Ascending aorta (tissue), 2 donors: Measurements from ENCODE around the gene COL19A1. TPM values are rescaled to one million over a fixed set of nuclear protein-coding genes. Genes with fewer than 3 reads are reported as not detected.

ENCODE experiments used
- DNase-seq, 2 donors: peaks; one replicate each; pipeline ENCODE4 v3.0.0-alpha.2; 2019; ENCODE audit warnings: low spot score in 2 of 2
- H3K27ac ChIP-seq, 2 donors: fragments of 200-600 bp; sonication (generic); one replicate each; pipeline ENCODE4 v1.5.1; 2016 to 2017; ENCODE audit warnings: mild to moderate bottlenecking in 1 of 2
- H3K27me3 ChIP-seq: fragments of 200-600 bp; sonication (generic); one replicate; pipeline ENCODE4 v1.5.1; 2017
- H3K36me3 ChIP-seq, 2 donors: fragments of 200-600 bp; sonication (generic); one replicate each; pipeline ENCODE4 v1.5.1; 2016
- H3K4me1 ChIP-seq, 2 donors: fragments of 200-600 bp; sonication (generic); one replicate each; pipeline ENCODE4 v1.5.1; 2016 to 2017; ENCODE audit warnings: mild to moderate bottlenecking in 1 of 2
- H3K4me3 ChIP-seq, 2 donors: fragments of 200-600 bp; sonication (generic); one replicate each; pipeline ENCODE4 v1.5.1; 2016 to 2017; ENCODE audit warnings: mild to moderate bottlenecking in 1 of 2
- H3K9me3 ChIP-seq, 2 donors: fragments of 200-600 bp; sonication (generic); one replicate each; pipeline ENCODE4 v1.5.1; 2016
- intact Hi-C: fragments of 100-400 bp; cut with DNase I; formaldehyde crosslinking; loops from one replicate; pipeline ENCODE4 v1.15.1; 2023
- total RNA-seq: library from RNA; depleted of rRNA; stranded (reverse); fragments of >200 nt; gene quantifications from one replicate; pipeline ENCODE4 v1.1.0, GENCODE V29; 2016
- TF ChIP-seq, protein P1 (sequence below), 3 experiments: fragments of 200-600 bp in 2 of 3; fragments of 450-650 bp in 1 of 3; sonication (generic) in 2 of 3; IDR thresholded peaks; one replicate each; pipeline ENCODE4 v1.5.1; 2016 to 2019; ENCODE audit warnings: antibody characterized with exemption in 3 of 3, mild to moderate bottlenecking in 1 of 3, moderate library complexity in 1 of 3

The COL19A1 gene
- total RNA-seq, 1 donor from 2014 or later, result not detected

DNA sequence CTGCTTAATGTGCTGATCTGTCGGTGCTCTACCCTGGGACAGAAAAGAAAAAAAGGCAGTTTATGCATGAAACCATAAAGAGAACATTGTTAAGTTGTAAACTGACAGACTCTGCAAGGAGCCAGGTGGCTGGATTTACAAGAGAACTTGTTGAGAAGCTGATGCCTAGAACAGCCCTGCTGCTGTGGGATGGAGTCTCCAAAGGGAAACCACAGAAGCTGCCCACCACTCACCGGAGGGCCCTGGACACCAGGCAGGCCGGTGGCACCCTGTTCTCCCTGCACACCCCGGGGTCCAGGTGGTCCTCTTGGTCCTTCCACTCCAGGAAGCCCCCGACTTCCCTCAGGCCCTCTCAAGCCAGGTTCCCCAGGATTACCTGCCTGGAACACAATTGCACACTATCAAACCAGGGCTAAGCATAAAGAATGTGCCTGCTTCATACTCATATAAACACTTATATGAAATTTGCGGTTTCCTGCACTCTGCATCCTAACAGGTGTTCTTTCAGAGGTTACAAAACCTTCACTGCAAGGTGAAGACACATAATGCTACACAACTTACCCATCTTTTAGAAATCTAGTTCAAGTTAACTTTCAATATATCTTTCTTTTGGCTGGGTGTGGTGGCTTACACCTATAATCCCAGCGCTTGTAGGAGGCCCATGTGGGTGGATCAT, 368.3 kb downstream of the COL19A1 start:
- no peak for DNase-seq
- Histone ChIP-seq H3K4me3 (no peak overlapping the region), H3K9me3 (no peaks in the 10 kb centered on the region), H3K27me3 (no peaks in the 10 kb centered on the region), H3K4me1 (no peaks in the 10 kb centered on the region), H3K36me3 (no peaks in the 10 kb centered on the region), H3K27ac (no peak overlapping the region)
- intact Hi-C loops, result no loop called here
- TF ChIP-seq, protein P1, sequence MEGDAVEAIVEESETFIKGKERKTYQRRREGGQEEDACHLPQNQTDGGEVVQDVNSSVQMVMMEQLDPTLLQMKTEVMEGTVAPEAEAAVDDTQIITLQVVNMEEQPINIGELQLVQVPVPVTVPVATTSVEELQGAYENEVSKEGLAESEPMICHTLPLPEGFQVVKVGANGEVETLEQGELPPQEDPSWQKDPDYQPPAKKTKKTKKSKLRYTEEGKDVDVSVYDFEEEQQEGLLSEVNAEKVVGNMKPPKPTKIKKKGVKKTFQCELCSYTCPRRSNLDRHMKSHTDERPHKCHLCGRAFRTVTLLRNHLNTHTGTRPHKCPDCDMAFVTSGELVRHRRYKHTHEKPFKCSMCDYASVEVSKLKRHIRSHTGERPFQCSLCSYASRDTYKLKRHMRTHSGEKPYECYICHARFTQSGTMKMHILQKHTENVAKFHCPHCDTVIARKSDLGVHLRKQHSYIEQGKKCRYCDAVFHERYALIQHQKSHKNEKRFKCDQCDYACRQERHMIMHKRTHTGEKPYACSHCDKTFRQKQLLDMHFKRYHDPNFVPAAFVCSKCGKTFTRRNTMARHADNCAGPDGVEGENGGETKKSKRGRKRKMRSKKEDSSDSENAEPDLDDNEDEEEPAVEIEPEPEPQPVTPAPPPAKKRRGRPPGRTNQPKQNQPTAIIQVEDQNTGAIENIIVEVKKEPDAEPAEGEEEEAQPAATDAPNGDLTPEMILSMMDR (IDR thresholded peaks at IDR 0.05), result no peak

- H3K27ac ChIP-seq, result no peak overlapping the region
- intact Hi-C loops, result no loop called here
- DNase-seq, result no peak
- H3K4me1 ChIP-seq, result no peaks in the 10 kb centered on the region
- H3K4me3 ChIP-seq, result no peak overlapping the region
- H3K36me3 ChIP-seq, result no peaks in the 10 kb centered on the region
- TF ChIP-seq, protein P1 (IDR thresholded peaks at IDR 0.05), result no peak
- H3K27me3 ChIP-seq, result no peaks in the 10 kb centered on the region
- no peaks in the 10 kb centered on the region for H3K9me3 ChIP-seq
Observed at GRCh38 chr6:70236343-70236742, 370.0 kb downstream of the COL19A1 start.

DNA sequence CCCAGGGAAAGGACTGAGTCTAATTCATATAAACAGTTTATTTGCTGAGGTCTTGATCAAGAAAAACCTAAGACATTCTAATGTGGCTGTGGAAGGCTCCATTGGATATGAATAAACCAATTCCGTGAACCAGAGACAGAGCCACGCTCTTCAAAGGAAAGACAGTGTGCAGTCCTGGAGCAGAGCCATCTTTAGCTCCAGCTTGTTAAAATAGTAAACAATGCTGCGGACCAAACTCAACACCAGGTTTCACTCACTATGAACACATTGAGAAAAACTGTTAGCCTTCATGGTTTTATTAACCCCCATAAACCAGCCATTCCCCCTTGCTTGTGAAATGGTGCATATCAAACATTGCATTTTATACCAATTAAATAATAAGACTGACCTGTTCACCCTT, 374.7 kb downstream of the COL19A1 start:
- Histone ChIP-seq H3K9me3 (no peaks in the 10 kb centered on the region), H3K4me3 (no peak overlapping the region), H3K27ac (no peak overlapping the region), H3K27me3 (no peaks in the 10 kb centered on the region), H3K36me3 (no peaks in the 10 kb centered on the region), H3K4me1 (no peaks in the 10 kb centered on the region)
- TF ChIP-seq, protein P1 (IDR thresholded peaks at IDR 0.05), result no peak
- intact Hi-C loops, result no loop called here
- DNase-seq, result no peak

DNA sequence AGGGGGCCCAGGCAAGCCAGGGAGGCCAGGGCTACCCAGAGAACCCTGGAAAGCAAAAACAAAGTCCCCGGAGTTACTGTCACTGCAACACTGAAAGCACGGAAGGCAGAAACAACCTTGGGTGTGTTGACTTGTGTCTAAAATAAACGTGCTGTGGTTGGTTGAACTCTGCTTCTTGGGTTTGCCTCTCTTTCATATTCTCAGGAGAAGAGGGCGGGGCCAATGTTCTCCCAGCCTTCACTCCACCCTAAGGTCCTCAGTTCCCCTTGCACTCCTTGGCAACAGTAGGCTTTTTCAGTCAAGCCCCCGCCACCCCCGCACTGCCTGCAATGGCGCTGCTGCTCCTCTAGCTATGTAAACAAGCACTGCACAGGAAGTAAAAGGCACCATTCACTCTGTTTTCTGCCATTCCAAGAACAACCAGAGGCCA, 375.6 kb downstream of the COL19A1 start:
- no peaks in the 10 kb centered on the region for H3K4me1 ChIP-seq
- H3K27ac ChIP-seq, result no peak overlapping the region
- no peak for DNase-seq
- H3K27me3 ChIP-seq, result no peaks in the 10 kb centered on the region
- no peak overlapping the region for H3K4me3 ChIP-seq
- intact Hi-C loops, result no loop called here
- TF ChIP-seq, protein P1 (IDR thresholded peaks at IDR 0.05), result no peak
- H3K36me3 ChIP-seq, result no peaks in the 10 kb centered on the region
- H3K9me3 ChIP-seq, result no peaks in the 10 kb centered on the region

- Histone ChIP-seq H3K4me3 (no peak overlapping the region), H3K27me3 (no peaks in the 10 kb centered on the region)
- intact Hi-C loops, result no loop called here
Observed at GRCh38 chr6:70246118-70246517, 379.8 kb downstream of the COL19A1 start.

More at GRCh38 chr6:70246118-70246517, 379.8 kb downstream of the COL19A1 start:
- Histone ChIP-seq H3K27ac (no peak overlapping the region), H3K36me3 (no peaks in the 10 kb centered on the region), H3K9me3 (no peaks in the 10 kb centered on the region), H3K4me1 (no peaks in the 10 kb centered on the region)
- TF ChIP-seq, protein P1 (IDR thresholded peaks at IDR 0.05), result no peak
- DNase-seq, result no peak
